Measurements from ENCODE around the gene ARHGEF19.
"Not testable (repeated sequence)": the region's sequence is repeated elsewhere in the genome, so short reads cannot be mapped to it uniquely, and the experiment has no call there.

ARHGEF19 gene

GRCh38 chr1:16248603-16249516 lies 36.4 kb upstream of the ARHGEF19 start:
- no peak overlapping the region for H3K4me3 ChIP-seq (ENCODE audit: control insufficient read depth, low read depth, low read length)
- TF ChIP-seq CTCF (IDR thresholded peaks at IDR 0.05; ENCODE audit: control insufficient read depth, insufficient read depth, low read depth, low read length, missing control alignments) = no peak
- DNase-seq (ENCODE audit: low read depth) = peak; percentile 80

GRCh38 chr1:16248007-16248436 lies 35.6 kb upstream of the ARHGEF19 start:
- TF ChIP-seq CTCF (IDR thresholded peaks at IDR 0.05; ENCODE audit: control insufficient read depth, insufficient read depth, low read depth, low read length, missing control alignments) = no peak
- no peak for DNase-seq (ENCODE audit: low read depth)
- H3K4me3 ChIP-seq (ENCODE audit: control insufficient read depth, low read depth, low read length) = no peak overlapping the region

GRCh38 chr1:16247441-16247840 lies 35.0 kb upstream of the ARHGEF19 start:
- DNase-seq (ENCODE audit: low read depth) = no peak
- H3K4me3 ChIP-seq (ENCODE audit: control insufficient read depth, low read depth, low read length) = no peak overlapping the region
- TF ChIP-seq CTCF (IDR thresholded peaks at IDR 0.05; ENCODE audit: control insufficient read depth, insufficient read depth, low read depth, low read length, missing control alignments) = no peak

GRCh38 chr1:16246961-16247360 lies 34.5 kb upstream of the ARHGEF19 start:
- TF ChIP-seq CTCF (IDR thresholded peaks at IDR 0.05; ENCODE audit: control insufficient read depth, insufficient read depth, low read depth, low read length, missing control alignments) = no peak

GRCh38 chr1:16246239-16246638 lies 33.8 kb upstream of the ARHGEF19 start:
- DNase-seq (ENCODE audit: low read depth); H3K4me3 ChIP-seq (ENCODE audit: control insufficient read depth, low read depth, low read length): not testable (repeated sequence)

More at GRCh38 chr1:16246961-16247360, 34.5 kb upstream of the ARHGEF19 start:
- H3K4me3 ChIP-seq (ENCODE audit: control insufficient read depth, low read depth, low read length) = no peak overlapping the region
- no peak for DNase-seq (ENCODE audit: low read depth)

GRCh38 chr1:16245476-16246196 lies 33.2 kb upstream of the ARHGEF19 start:
- no peak for TF ChIP-seq CTCF (IDR thresholded peaks at IDR 0.05; ENCODE audit: control insufficient read depth, insufficient read depth, low read depth, low read length, missing control alignments)
- no peak overlapping the region for H3K4me3 ChIP-seq (ENCODE audit: control insufficient read depth, low read depth, low read length)
- no peak for DNase-seq (ENCODE audit: low read depth)
